Measurements from ENCODE around the gene DDX3X. TPM values are rescaled to one million over a fixed set of nuclear protein-coding genes. Genes with fewer than 3 reads are reported as not detected.

The DDX3X gene
- total RNA-seq, 1 experiment from 2014 or later = 338 TPM

DNA sequence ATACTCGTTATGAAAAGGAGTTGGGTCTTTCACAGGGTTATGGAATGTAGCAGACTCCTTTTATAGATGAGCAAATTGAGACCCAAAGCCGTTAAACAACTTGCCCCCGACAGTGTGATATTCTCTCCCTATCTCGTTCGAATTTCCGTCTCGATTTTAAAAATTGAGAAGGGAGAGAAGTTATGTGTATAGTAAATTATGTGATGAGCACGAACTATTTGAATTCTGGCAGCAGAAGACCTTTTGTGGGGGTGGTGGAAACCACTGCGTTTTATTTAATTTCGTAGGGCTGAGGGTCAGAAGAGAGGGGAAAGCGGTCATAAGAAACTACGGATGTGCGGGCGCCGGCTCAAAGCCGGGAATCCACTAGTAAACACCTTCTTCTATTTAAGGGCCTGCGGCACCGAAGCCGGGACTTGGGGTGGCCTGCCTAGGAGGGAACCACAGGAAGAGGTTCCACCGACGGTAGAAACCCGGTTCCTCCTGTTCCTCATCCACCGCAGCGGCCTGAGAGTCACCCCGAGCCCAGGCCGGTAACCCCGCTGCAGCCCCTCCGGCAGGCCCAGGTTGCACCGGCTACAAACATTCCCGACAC lies 1.5 kb upstream of the DDX3X start:
- Histone ChIP-seq H3K79me2 (ENCODE audit: insufficient read depth, low read length) (peaks cover 35% of the 10 kb centered on the region), H3K79me1 (ENCODE audit: insufficient read depth, low read depth, low read length, poor library complexity, severe bottlenecking) (no peaks in the 10 kb centered on the region), H3K23ac (ENCODE audit: insufficient read length, low read depth, low read length) (peak overlapping the region; percentile 93), H3K23me2 (ENCODE audit: insufficient read length, low read depth, low read length, poor library complexity, severe bottlenecking) (peaks cover 10% of the 10 kb centered on the region), H2BK120ac (ENCODE audit: low read depth, low read length, poor library complexity, severe bottlenecking) (peak overlapping the region; percentile 90), H3T11ph (ENCODE audit: low read length) (peak overlapping the region; percentile 83), H2BK5ac (ENCODE audit: insufficient read length, low read length) (peak overlapping the region; percentile 92), H3K14ac (ENCODE audit: insufficient read depth, low read length) (peak overlapping the region; percentile 96), H2BK20ac (ENCODE audit: low read depth, low read length, poor library complexity, severe bottlenecking) (no peak overlapping the region), H3K9ac (ENCODE audit: extremely low read depth, insufficient read length, low read length) (peak overlapping the region; percentile 92), H3K4me2 (ENCODE audit: insufficient read depth, insufficient read length, low read length) (peak overlapping the region; percentile 78), H2AK5ac (ENCODE audit: insufficient read length, low read length) (no peak overlapping the region), H4K5ac (ENCODE audit: insufficient read length, low read depth, low read length) (no peak overlapping the region), H3K27me3 (ENCODE audit: insufficient read depth, low read length) (no peaks in the 10 kb centered on the region), H3K4me1 (ENCODE audit: insufficient read depth, low read length) (peaks cover 7% of the 10 kb centered on the region; the same call in 1 of the 2 replicates), H2AFZ (ENCODE audit: low read length) (no peak overlapping the region), H3K27ac (ENCODE audit: insufficient read length, low read depth, low read length) (peak overlapping the region; percentile 99), H3K4ac (ENCODE audit: low read depth, low read length) (peak overlapping the region; percentile 97), H3K56ac (ENCODE audit: insufficient read length, low read depth, low read length) (no peak overlapping the region), H3K18ac (ENCODE audit: insufficient read length, low read depth, low read length) (peak overlapping the region; percentile 96), H4K20me1 (ENCODE audit: control insufficient read depth, insufficient read depth, insufficient read length) (no peaks in the 10 kb centered on the region), H4K8ac (replicated peaks; ENCODE audit: insufficient read length, low read depth, low read length) (no peak overlapping the region), H4K91ac (ENCODE audit: insufficient read length, low read depth, low read length) (peak overlapping the region; percentile 100), H3K9me3 (ENCODE audit: control insufficient read depth, low read depth, low read length) (no peaks in the 10 kb centered on the region), H2BK12ac (ENCODE audit: insufficient read length, low read depth, low read length) (peak overlapping the region; percentile 38), H2BK15ac (ENCODE audit: low read depth, low read length) (peak overlapping the region; percentile 57; the same call in 1 of the 2 replicates)
- Mint-ChIP-seq H3K9me3 (peaks cover 38 to 54% of the 10 kb centered on the region in 2 experiments), H3K27ac (peak overlapping the region; percentile 94 to 97 (median 96)), H3K4me3 (peak overlapping the region; percentile 92 to 93), H3K4me1 (peaks cover 21 to 37% of the 10 kb centered on the region in 2 experiments), H3K36me3 (ENCODE audit: insufficient read depth in 1 of 3, low read depth in 3 of 3) (peaks cover 21 to 34% (median 32%) of the 10 kb centered on the region in 3 experiments), H3K27me3 (ENCODE audit: low read depth) (no peaks in the 10 kb centered on the region; the same call in 1 of the 2 replicates)
- DNase-seq = no peak
- TF ChIP-seq, protein P1, sequence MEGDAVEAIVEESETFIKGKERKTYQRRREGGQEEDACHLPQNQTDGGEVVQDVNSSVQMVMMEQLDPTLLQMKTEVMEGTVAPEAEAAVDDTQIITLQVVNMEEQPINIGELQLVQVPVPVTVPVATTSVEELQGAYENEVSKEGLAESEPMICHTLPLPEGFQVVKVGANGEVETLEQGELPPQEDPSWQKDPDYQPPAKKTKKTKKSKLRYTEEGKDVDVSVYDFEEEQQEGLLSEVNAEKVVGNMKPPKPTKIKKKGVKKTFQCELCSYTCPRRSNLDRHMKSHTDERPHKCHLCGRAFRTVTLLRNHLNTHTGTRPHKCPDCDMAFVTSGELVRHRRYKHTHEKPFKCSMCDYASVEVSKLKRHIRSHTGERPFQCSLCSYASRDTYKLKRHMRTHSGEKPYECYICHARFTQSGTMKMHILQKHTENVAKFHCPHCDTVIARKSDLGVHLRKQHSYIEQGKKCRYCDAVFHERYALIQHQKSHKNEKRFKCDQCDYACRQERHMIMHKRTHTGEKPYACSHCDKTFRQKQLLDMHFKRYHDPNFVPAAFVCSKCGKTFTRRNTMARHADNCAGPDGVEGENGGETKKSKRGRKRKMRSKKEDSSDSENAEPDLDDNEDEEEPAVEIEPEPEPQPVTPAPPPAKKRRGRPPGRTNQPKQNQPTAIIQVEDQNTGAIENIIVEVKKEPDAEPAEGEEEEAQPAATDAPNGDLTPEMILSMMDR (conservative IDR thresholded peaks at IDR 0.05) = no peak
- no CpG with 5 or more reads among the region's 30 CpGs for WGBS (ENCODE audit: extremely low coverage, insufficient read length, low lambda C conversion rate)
